Fibroblast of gingiva (primary cell): ENCODE results near the gene TSPEAR.

Experiments used
- DNase-seq: peaks from one replicate; pipeline ENCODE4 v3.0.0-alpha.2; 2011; ENCODE audit warnings: low read depth

Gene TSPEAR

GRCh38 chr21:44547656-44548331 lies 163.6 kb downstream of the TSPEAR start:
- DNase-seq = no peak

- no peak for DNase-seq
Observed at GRCh38 chr21:44544566-44544965, 166.8 kb downstream of the TSPEAR start.

- no peak for DNase-seq
Observed at GRCh38 chr21:44542716-44543115, 168.7 kb downstream of the TSPEAR start.

GRCh38 chr21:44540741-44541288 lies 170.6 kb downstream of the TSPEAR start:
- DNase-seq = no peak

- no peak for DNase-seq
Observed at GRCh38 chr21:44539991-44540666, 171.2 kb downstream of the TSPEAR start, which contains the start of gene KRTAP10-1. Gene KRTAP10-1, minus strand, starts transcription at chr21:44540195. Its CDS starts 45 bp downstream, at chr21:44540150.

- DNase-seq = no peak
Observed at GRCh38 chr21:44539046-44539445, 172.3 kb downstream of the TSPEAR start.

GRCh38 chr21:44537930-44538911 lies 173.2 kb downstream of the TSPEAR start:
- no peak for DNase-seq

- no peak for DNase-seq
Observed at GRCh38 chr21:44535963-44536362, 175.4 kb downstream of the TSPEAR start.

- no peak for DNase-seq
Observed at GRCh38 chr21:44534688-44535087, 176.7 kb downstream of the TSPEAR start.

- no peak for DNase-seq
Observed at GRCh38 chr21:44533891-44534627, 177.3 kb downstream of the TSPEAR start.

- DNase-seq = no peak
Observed at GRCh38 chr21:44533121-44533890, 178.1 kb downstream of the TSPEAR start.

- no peak for DNase-seq
Observed at GRCh38 chr21:44532712-44533111, 178.7 kb downstream of the TSPEAR start.

- DNase-seq = no peak
Observed at GRCh38 chr21:44531606-44532564, 179.5 kb downstream of the TSPEAR start.

GRCh38 chr21:44530903-44531605 lies 180.3 kb downstream of the TSPEAR start:
- no peak for DNase-seq

- no peak for DNase-seq
Observed at GRCh38 chr21:44530221-44530902, 181.0 kb downstream of the TSPEAR start.

GRCh38 chr21:44529503-44530125 lies 181.8 kb downstream of the TSPEAR start:
- DNase-seq = no peak

GRCh38 chr21:44529011-44529421 lies 182.4 kb downstream of the TSPEAR start:
- no peak for DNase-seq

GRCh38 chr21:44528634-44528995 lies 182.8 kb downstream of the TSPEAR start:
- no peak for DNase-seq
